HG03135 (cell line): ENCODE results near the gene MAN1C1.

ENCODE experiments used
- ATAC-seq: cut with Tn5 transposase; IDR thresholded peaks from one replicate; pipeline ENCODE4 v1.9.1; 2021; ENCODE audit warnings: mild to moderate bottlenecking, moderate library complexity; ENCODE audit not compliant: unreplicated experiment

The MAN1C1 gene

DNA sequence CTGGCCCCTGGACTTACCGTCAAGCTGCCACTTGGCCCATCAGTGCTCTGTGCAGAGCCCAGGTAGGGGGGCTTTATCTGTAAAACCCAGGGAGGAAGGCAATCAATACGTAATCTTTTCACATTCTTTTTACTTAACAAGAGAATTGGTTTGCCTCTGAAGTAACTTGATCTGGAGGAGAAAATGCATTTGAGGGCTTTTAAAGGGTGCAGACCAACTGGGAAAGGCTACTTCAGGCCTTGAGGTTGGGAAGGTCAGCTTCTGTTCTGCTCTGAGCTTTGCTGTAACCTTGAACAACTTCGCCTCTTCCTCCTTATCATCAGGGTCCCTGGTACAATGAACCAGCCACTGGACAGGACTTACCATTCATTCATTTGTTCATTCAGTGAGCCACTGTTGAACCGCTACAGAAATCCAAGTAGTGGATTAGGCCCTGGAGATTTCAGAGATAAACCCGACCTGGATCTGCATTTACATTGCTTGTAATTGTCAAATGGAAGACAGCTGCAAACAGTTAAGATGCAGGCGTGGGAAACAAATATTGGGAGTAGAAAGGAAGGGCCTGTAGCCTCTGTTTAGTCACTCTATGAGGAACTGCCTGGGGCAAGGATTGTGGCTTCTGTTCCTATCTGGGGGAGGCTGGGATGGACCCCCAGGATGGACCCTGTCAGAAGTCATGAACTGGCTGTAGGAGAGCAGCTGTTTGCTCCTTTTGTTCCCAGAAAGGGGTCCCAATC, 90.9 kb downstream of the MAN1C1 start:
- no peak for ATAC-seq

- no peak for ATAC-seq
Measured at GRCh38 chr1:25710583-25711347, 94.2 kb downstream of the MAN1C1 start.

DNA sequence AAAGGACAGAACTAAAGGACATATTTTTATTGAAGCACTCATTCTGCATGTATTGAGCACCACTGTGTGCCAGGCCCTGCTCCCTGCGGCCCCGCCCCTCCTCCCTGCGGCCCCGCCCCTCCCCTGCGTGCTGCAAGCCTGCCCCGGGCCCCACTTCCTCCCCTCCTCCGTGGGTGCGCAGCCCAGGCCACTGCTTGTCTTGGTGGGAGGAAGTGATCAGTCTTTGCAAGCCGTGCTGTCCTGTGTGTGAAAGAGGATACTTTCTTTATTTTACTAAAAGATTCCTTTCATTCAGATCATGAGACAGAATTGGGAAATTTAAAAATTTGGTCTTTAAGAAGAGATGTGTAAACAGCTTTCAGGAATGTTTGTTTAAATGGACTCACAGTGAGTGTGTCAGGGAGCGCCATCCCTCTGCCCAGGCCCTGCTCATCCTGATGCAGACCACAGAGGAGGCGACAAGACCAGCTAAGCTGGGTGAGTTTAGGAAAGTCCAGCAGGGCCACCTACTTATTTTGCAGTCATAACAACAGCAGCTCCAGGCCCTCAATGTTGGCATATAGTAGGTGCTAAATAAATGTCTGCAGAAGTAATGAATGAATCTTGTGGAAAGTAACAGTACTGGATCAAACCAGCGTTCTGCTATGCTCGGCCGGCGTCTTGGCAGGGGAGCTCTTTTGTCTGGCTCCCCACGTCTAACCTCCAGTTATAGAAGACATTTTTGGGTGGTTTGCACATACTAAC, 95.1 kb downstream of the MAN1C1 start:
- no peak for ATAC-seq

DNA sequence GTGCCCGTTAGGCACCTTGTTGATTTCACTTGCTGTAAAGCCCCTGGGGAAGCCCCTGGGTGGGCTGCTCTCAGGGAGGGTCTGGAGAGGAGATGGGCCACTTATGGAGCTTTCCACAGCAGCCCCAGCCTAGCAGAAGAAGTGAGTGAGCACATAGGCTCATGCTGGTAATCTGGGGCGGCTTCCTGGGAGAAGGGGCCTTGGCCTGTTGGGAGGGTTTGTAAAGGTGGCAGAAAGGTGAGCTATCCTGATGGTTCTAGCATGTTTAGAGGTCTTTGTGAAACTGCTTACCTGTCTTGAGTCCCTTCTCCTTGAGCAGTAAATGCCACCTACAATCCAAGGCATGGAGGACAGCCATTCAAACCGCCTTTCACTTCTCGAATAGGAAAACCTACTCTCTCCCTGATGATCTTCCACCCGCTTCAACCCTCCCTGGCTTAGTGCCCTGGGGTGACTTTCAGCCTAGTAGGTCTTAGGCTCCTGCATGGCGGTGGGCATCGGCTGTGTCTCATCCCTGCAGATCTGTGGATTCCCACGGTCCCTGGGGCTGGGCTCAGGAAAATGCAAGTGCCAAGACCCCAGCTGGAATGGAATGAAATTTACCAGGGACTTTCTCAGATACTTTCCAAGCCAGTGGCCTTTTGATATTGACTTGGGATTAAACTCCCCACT, 95.8 kb downstream of the MAN1C1 start:
- no peak for ATAC-seq

DNA sequence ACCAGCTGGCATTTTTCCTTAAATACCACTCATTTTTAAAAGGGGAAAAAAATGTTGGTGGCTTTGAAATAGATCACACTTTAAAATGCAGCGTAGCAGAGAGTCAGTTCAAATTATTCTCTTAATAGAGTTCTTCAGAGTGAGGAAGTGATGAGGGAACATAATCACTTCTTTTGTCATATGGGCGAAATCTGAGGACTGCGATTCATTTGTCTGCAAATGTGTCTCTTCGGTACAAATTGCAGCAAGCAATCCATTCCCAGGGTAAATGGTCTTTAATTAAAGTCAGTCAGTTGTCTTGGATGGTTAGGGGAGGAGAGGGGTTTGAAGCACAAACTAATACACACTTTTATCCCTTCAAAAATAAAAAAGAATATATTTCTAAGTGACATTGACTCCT, 97.4 kb downstream of the MAN1C1 start:
- no peak for ATAC-seq

DNA sequence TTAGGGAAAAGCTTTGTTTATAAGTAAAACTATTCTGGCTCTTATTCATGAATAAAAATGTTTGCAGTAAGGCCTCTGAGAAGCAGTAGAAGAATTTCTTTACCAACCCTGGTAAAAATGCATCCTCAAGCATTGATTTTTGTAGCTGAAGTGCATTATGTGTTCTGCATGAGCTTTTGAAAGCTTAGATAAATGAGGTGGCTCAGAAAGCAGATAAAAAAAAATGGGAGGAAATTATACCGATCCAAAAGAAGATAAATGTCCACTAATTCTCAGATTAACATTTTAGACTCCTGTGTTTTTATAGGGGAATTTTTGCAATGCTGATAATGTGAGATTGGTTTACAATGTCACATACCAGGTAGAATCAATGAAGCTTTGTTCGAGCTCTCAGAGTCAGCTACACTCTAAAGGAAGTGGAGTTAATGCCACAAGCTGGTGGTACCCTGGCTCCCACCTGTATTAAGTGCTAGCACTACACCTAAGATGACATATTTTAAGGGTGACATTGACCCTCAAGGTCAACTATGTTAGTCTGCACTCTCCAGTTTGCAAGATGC, 97.9 kb downstream of the MAN1C1 start:
- no peak for ATAC-seq

GRCh38 chr1:25715888-25716287, 99.3 kb downstream of the MAN1C1 start:
- no peak for ATAC-seq

- no peak for ATAC-seq
Measured at GRCh38 chr1:25716320-25716719, 99.7 kb downstream of the MAN1C1 start.

GRCh38 chr1:25718732-25719131, 102.1 kb downstream of the MAN1C1 start:
- no peak for ATAC-seq

GRCh38 chr1:25720624-25721023, 104.0 kb downstream of the MAN1C1 start:
- ATAC-seq = no peak

GRCh38 chr1:25723250-25723880, 106.8 kb downstream of the MAN1C1 start:
- no peak for ATAC-seq

DNA sequence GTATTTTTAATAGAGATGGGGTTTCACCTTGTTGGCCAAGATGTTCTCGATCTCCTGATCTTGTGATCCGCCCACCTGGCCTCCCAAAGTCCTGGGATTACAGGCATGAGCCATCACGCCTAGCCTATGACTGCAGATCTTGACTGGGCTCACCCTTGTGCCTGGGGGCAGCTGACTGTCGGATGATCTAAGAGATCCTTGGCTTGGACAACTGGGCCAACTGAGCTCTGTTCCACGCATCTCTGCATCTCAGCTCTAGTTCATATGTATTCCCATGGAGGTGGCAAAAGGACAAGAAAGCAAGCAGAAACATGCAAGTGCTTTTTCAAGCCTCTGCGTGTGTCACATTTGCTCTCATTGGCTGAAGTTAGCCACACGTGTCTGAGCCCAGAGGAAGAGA, 107.6 kb downstream of the MAN1C1 start:
- no peak for ATAC-seq

DNA sequence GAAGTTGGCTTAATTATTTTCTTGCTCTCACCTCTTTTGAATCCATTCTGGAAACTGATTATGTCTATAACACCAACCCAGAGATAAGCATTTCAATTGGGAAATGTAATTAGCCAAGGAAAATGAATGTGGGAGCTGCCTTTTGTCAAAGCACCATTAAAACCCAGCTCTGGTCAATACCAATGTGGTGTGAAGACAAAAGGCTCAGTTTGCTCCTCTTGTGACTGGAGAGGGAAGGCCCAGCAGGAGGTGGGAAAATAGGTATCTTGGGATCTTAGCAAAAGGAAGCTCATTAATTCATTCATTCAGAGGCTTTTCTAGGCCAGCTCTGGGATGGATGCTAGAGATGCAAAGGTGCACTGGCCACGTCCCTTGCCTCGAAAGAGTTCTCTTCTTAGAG, 108.4 kb downstream of the MAN1C1 start:
- no peak for ATAC-seq

DNA sequence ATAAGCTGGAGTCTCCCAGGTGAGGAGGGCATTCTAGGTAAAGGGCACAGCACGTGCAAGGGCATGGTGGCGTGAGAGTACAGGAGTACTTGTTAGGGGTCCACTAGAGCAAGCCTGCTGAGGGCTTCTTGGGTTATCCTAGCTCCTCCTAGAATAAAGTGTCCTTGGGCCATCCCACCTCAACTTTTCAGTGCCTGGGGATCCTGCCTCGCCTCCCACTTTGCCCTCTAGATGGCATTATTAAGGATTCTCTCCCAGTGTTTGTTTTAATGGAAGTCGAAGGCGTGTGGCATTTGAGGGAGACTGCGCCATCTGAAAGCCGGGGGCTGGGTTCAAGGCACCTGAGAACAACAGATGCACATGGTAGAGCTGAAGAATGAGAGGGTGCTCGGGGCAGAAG, 108.9 kb downstream of the MAN1C1 start:
- no peak for ATAC-seq

- ATAC-seq = no peak
Measured at GRCh38 chr1:25727088-25727487, 110.5 kb downstream of the MAN1C1 start.

DNA sequence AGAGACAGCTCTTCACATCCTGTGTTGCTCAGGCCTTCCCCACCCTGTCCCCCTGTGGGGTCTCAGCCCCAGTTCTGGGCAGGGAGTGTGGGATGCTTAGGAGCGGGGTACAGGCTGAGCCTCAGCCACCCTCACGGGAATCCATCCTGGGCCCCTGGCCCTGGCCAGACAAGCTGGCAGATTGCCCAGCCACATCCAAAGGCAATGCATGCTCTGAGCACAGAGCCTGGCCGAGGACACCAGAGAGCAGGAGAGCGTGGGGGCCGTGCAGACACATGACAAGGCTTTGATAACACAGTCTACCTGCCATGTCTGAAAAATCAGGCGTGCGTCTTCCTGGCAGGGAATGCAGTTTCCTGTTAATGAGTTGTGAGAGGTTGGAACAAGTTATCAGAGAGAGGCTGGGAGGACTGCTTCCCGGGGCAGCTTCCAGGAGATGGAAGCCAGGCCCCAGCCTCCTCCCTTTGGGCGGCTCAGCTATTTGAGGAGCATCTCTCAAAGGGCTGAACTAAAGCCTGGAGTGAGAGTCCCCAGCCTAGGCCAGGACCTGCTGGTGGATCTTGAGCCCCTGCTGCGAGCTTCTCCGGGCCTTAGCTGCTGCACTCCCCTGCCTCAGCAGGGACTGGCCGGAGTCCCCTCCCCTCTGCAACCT, 111.2 kb downstream of the MAN1C1 start:
- ATAC-seq = no peak

GRCh38 chr1:25728301-25728935, 111.8 kb downstream of the MAN1C1 start:
- ATAC-seq = no peak

DNA sequence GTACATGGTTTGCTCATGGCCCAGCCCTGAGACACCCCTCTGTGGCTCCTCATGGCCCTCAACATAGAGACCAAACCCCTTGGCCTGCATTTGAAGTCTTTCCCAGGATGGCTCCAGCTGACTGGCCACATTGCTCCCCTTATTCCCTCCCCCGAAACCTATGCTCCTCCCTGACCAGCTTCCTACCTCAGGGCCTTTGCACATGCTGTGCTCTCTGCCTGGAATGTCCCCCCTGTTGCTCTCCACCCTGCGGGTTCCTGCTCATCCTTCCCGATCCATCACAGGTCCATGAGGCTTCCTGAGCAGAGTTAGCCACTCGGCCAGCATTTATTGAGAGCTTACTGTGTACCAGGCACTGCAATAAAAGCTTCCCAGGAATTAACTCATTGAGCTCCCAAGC, 112.5 kb downstream of the MAN1C1 start:
- ATAC-seq = no peak
